Measurements from ENCODE around the gene GET4. TPM values are rescaled to one million over a fixed set of nuclear protein-coding genes. Genes with fewer than 3 reads are reported as not detected.
"Not testable (repeated sequence)": the region's sequence is repeated elsewhere in the genome, so short reads cannot be mapped to it uniquely, and the experiment has no call there.

GET4 gene
- total and polyA plus RNA-seq, 12 donors, result 38.3 to 190 (median 69.4) TPM

GRCh38 chr7:939843-940242 lies 63.5 kb downstream of the GET4 start:
- Histone ChIP-seq H3K4me3 (no peak overlapping the region), H3K27ac (no peak overlapping the region), H3K36me3 (replicated peaks in 1 of 2) (no peaks in the 10 kb centered on the region), H3K9me3 (replicated peaks in 1 of 3) (no peaks in the 10 kb centered on the region), H3K27me3 (no peaks in the 10 kb centered on the region), H3K4me1 (replicated peaks in 1 of 2) (no peaks in the 10 kb centered on the region)
- 88 to 96% (median 92%) methylated on average over 4 of the region's 4 CpGs for WGBS, 4 donors
- TF ChIP-seq CTCF (IDR thresholded peaks at IDR 0.05) (no peak), POLR2A (IDR thresholded peaks at IDR 0.05) (no peak)
- intact Hi-C loops (cut with DNase I), result no loop called here
- DNase-seq, result no peak

GRCh38 chr7:940599-941408 lies 64.5 kb downstream of the GET4 start:
- Histone ChIP-seq H3K4me3 (no peak overlapping the region), H3K27ac (no peak overlapping the region), H3K36me3 (replicated peaks in 1 of 2) (no peaks in the 10 kb centered on the region), H3K4me1 (replicated peaks in 1 of 2) (no peaks in the 10 kb centered on the region), H3K27me3 (no peaks in the 10 kb centered on the region), H3K9me3 (replicated peaks in 1 of 3) (no peaks in the 10 kb centered on the region)
- DNase-seq, result no peak
- WGBS, 4 donors, result 36 to 42% (median 40%) methylated on average over 2 of the region's 2 CpGs
- intact Hi-C loops (cut with DNase I), result no loop called here
- no peak for TF ChIP-seq POLR2A (IDR thresholded peaks at IDR 0.05)
- TF ChIP-seq CTCF (IDR thresholded peaks at IDR 0.05), result no peak

- intact Hi-C loops (cut with DNase I), result not testable (repeated sequence)
- 74 to 90% (median 82%) methylated on average over 4 of the region's 4 CpGs for whole genome bisulfite sequencing, 4 donors
Measured at GRCh38 chr7:943793-944192, 67.4 kb downstream of the GET4 start.

GRCh38 chr7:944744-945143 lies 68.4 kb downstream of the GET4 start:
- no peaks in the 10 kb centered on the region for H3K36me3 ChIP-seq (replicated peaks in 1 of 2)
- H3K4me3 ChIP-seq, result no peak overlapping the region
- DNase-seq, result no peak
- TF ChIP-seq POLR2A (IDR thresholded peaks at IDR 0.05) (no peak), CTCF (IDR thresholded peaks at IDR 0.05) (no peak)
- 80 to 88% (median 84%) methylated on average over 5 of the region's 5 CpGs for WGBS, 4 donors
- H3K9me3 ChIP-seq (replicated peaks in 1 of 3), result no peaks in the 10 kb centered on the region
- H3K4me1 ChIP-seq (replicated peaks in 1 of 2), result no peaks in the 10 kb centered on the region
- H3K27me3 ChIP-seq, result no peaks in the 10 kb centered on the region
- intact Hi-C loops (cut with DNase I), result no loop called here
- no peak overlapping the region for H3K27ac ChIP-seq

More at GRCh38 chr7:943793-944192, 67.4 kb downstream of the GET4 start:
- not testable (repeated sequence) for H3K4me1 ChIP-seq (replicated peaks in 1 of 2); H3K9me3 ChIP-seq (replicated peaks in 1 of 3); H3K36me3 ChIP-seq (replicated peaks in 1 of 2); H3K27ac ChIP-seq; H3K27me3 ChIP-seq; DNase-seq; H3K4me3 ChIP-seq

- H3K27ac ChIP-seq, result no peak overlapping the region
- no peak for DNase-seq
- intact Hi-C loops (cut with DNase I), result no loop called here
- no peaks in the 10 kb centered on the region for H3K4me1 ChIP-seq (replicated peaks in 1 of 2)
- no peak overlapping the region for H3K4me3 ChIP-seq
- TF ChIP-seq CTCF (IDR thresholded peaks at IDR 0.05) (no peak), POLR2A (IDR thresholded peaks at IDR 0.05) (no peak)
- H3K27me3 ChIP-seq, result no peaks in the 10 kb centered on the region
- H3K36me3 ChIP-seq (replicated peaks in 1 of 2), result no peaks in the 10 kb centered on the region
- 82 to 95% (median 87%) methylated on average over 6 to 13 of the region's 13 CpGs for WGBS, 4 donors
- H3K9me3 ChIP-seq (replicated peaks in 1 of 3), result no peaks in the 10 kb centered on the region
Measured at GRCh38 chr7:945147-945555, 68.8 kb downstream of the GET4 start.

Data from adrenal gland (tissue), 12 donors.